GM13977 (cell line): Measurements from ENCODE around the gene XRCC5.

Experiments used
- DNase-seq: peaks from one replicate; pipeline ENCODE4 v3.0.0; 2012; ENCODE audit warnings: low spot score
- CTCF ChIP-seq: IDR thresholded peaks from 2 replicates; pipeline ENCODE4 v1.5.1; 2012; ENCODE audit warnings: mild to moderate bottlenecking, control low read depth; ENCODE audit not compliant: insufficient read depth; ENCODE audit errors: extremely low read depth, missing control alignments
- in situ Hi-C: fragments of 300-500 bp; cut with MboI; formaldehyde crosslinking; loops from one replicate; pipeline ENCODE4 v1.12.0; 2022; ENCODE audit warnings: low sequenced_read_pairs, low pct_unique_long_range_greater_than_20kb, mixed read lengths, inconsistent platforms; ENCODE audit not compliant: unreplicated experiment

The XRCC5 gene

GRCh38 chr2:216108967-216109921 is at the start of gene XRCC5:
Gene XRCC5 (plus strand): TSS chr2:216109348. CDS start chr2:216109437, 89 bp downstream.
- in situ Hi-C loops = no loop called here
- no peak for TF ChIP-seq CTCF
- peak; percentile 86 for DNase-seq

GRCh38 chr2:216064014-216064630 is 45.0 kb upstream of the XRCC5 start:
- TF ChIP-seq CTCF = no peak
- no peak for DNase-seq
- in situ Hi-C loops = no loop called here

- TF ChIP-seq CTCF = no peak
- in situ Hi-C loops = no loop called here
- DNase-seq = no peak
These were observed 44.5 kb upstream of the XRCC5 start for GRCh38 chr2:216064665-216065064.

- TF ChIP-seq CTCF = no peak
- in situ Hi-C loops = no loop called here
- no peak for DNase-seq
These were observed 42.9 kb upstream of the XRCC5 start for GRCh38 chr2:216066230-216066629.

GRCh38 chr2:216069028-216069427 is 40.1 kb upstream of the XRCC5 start:
- TF ChIP-seq CTCF = no peak
- in situ Hi-C loops = no loop called here
- DNase-seq = no peak

GRCh38 chr2:216070195-216070594 is 39.0 kb upstream of the XRCC5 start:
- in situ Hi-C loops = no loop called here
- no peak for DNase-seq
- no peak for TF ChIP-seq CTCF
